ENCODE results near the gene APOBEC2.

The APOBEC2 gene

DNA sequence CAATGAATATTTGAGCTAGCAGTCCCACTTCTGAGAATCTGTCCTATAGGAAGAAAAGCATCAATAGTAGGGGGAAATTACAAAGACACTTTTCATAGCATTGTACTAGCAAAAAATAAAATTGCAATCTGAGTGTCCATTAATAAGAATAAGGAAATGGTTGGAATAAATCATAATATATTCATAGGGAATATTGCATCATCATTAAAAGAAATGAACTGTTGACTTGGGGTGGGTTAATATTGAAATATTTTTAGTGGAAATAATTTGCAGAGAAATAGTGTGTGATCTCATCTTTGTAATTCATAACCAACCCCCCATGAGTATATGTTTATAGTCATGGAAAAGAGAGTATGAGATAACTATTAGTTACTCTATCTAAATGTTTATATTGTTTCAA is 32.2 kb downstream of the APOBEC2 start:
- H3K9me2 ChIP-seq (replicated peaks; ENCODE audit: low read depth, low read length) = no peaks in the 10 kb centered on the region
- H3K27me3 ChIP-seq (ENCODE audit: insufficient read depth, low read length, poor library complexity, severe bottlenecking) = no peaks in the 10 kb centered on the region
- TF ChIP-seq, protein P1, sequence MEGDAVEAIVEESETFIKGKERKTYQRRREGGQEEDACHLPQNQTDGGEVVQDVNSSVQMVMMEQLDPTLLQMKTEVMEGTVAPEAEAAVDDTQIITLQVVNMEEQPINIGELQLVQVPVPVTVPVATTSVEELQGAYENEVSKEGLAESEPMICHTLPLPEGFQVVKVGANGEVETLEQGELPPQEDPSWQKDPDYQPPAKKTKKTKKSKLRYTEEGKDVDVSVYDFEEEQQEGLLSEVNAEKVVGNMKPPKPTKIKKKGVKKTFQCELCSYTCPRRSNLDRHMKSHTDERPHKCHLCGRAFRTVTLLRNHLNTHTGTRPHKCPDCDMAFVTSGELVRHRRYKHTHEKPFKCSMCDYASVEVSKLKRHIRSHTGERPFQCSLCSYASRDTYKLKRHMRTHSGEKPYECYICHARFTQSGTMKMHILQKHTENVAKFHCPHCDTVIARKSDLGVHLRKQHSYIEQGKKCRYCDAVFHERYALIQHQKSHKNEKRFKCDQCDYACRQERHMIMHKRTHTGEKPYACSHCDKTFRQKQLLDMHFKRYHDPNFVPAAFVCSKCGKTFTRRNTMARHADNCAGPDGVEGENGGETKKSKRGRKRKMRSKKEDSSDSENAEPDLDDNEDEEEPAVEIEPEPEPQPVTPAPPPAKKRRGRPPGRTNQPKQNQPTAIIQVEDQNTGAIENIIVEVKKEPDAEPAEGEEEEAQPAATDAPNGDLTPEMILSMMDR (conservative IDR thresholded peaks at IDR 0.05; ENCODE audit: low read length) = no peak
- no peak for TF ChIP-seq EZH2phosphoT487 (IDR thresholded peaks at IDR 0.05; ENCODE audit: borderline replicate concordance)
- no peak overlapping the region for H3K9ac ChIP-seq (ENCODE audit: low read depth, low read length, poor library complexity, severe bottlenecking)
- no peak overlapping the region for H3K4me3 ChIP-seq (ENCODE audit: low read length, poor library complexity, severe bottlenecking)
- H3K79me2 ChIP-seq (ENCODE audit: insufficient read depth, low read length) = peaks cover 75% of the 10 kb centered on the region
- peaks cover 56% of the 10 kb centered on the region for H4K20me1 ChIP-seq (ENCODE audit: insufficient read depth, low read length, poor library complexity, severe bottlenecking)
- H3K4me1 ChIP-seq (ENCODE audit: insufficient read depth, low read length, poor library complexity, severe bottlenecking) = peaks cover 24% of the 10 kb centered on the region
- no peaks in the 10 kb centered on the region for H3F3A ChIP-seq (ENCODE audit: low read depth)
- peaks cover 93% of the 10 kb centered on the region for H3K36me3 ChIP-seq (ENCODE audit: insufficient read depth, low read length)
- H2AFZ ChIP-seq (ENCODE audit: low read length) = no peak overlapping the region
- no peak overlapping the region for H3K4me2 ChIP-seq (ENCODE audit: low read depth, low read length, poor library complexity, severe bottlenecking)
- no peaks in the 10 kb centered on the region for H3K9me3 ChIP-seq (ENCODE audit: insufficient read depth, low read depth, low read length)

DNA sequence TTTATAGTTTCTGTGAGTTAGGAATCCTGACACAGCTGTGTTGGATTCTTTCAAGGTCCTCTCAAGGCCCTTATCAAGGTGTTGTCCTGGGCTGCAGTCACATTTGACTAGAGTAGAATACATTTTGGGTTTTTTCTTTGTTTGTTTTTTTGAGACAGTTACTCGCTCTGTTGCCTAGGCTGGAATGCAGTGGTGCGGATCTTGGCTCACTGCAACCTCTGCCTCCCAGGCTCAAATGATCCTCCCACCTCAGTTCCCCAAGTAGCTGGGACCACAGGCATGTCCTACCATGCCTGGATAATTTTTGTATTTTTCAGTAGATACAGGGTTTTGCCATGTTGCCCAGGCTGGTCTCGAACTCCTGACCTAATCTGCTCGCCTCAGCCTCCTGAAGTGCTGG is 35.4 kb downstream of the APOBEC2 start:
- H3K4me1 ChIP-seq (ENCODE audit: insufficient read depth, low read length, poor library complexity, severe bottlenecking) = no peaks in the 10 kb centered on the region
- no peaks in the 10 kb centered on the region for H3K9me3 ChIP-seq (ENCODE audit: insufficient read depth, low read depth, low read length)
- H3K4me2 ChIP-seq (ENCODE audit: low read depth, low read length, poor library complexity, severe bottlenecking) = no peak overlapping the region
- H3K36me3 ChIP-seq (ENCODE audit: insufficient read depth, low read length) = peaks cover 94% of the 10 kb centered on the region
- H3F3A ChIP-seq (ENCODE audit: low read depth) = peaks cover 4% of the 10 kb centered on the region; the same call in 1 of the 2 replicates
- peaks cover 42% of the 10 kb centered on the region for H3K79me2 ChIP-seq (ENCODE audit: insufficient read depth, low read length)
- TF ChIP-seq, protein P1 (conservative IDR thresholded peaks at IDR 0.05; ENCODE audit: low read length) = no peak
- no peak for TF ChIP-seq EZH2phosphoT487 (IDR thresholded peaks at IDR 0.05; ENCODE audit: borderline replicate concordance)
- no peak overlapping the region for H3K4me3 ChIP-seq (ENCODE audit: low read length, poor library complexity, severe bottlenecking)
- H2AFZ ChIP-seq (ENCODE audit: low read length) = no peak overlapping the region
- H3K27me3 ChIP-seq (ENCODE audit: insufficient read depth, low read length, poor library complexity, severe bottlenecking) = no peaks in the 10 kb centered on the region
- peaks cover 34% of the 10 kb centered on the region for H4K20me1 ChIP-seq (ENCODE audit: insufficient read depth, low read length, poor library complexity, severe bottlenecking)
- H3K9me2 ChIP-seq (replicated peaks; ENCODE audit: low read depth, low read length) = no peaks in the 10 kb centered on the region
- no peak overlapping the region for H3K9ac ChIP-seq (ENCODE audit: low read depth, low read length, poor library complexity, severe bottlenecking)

DNA sequence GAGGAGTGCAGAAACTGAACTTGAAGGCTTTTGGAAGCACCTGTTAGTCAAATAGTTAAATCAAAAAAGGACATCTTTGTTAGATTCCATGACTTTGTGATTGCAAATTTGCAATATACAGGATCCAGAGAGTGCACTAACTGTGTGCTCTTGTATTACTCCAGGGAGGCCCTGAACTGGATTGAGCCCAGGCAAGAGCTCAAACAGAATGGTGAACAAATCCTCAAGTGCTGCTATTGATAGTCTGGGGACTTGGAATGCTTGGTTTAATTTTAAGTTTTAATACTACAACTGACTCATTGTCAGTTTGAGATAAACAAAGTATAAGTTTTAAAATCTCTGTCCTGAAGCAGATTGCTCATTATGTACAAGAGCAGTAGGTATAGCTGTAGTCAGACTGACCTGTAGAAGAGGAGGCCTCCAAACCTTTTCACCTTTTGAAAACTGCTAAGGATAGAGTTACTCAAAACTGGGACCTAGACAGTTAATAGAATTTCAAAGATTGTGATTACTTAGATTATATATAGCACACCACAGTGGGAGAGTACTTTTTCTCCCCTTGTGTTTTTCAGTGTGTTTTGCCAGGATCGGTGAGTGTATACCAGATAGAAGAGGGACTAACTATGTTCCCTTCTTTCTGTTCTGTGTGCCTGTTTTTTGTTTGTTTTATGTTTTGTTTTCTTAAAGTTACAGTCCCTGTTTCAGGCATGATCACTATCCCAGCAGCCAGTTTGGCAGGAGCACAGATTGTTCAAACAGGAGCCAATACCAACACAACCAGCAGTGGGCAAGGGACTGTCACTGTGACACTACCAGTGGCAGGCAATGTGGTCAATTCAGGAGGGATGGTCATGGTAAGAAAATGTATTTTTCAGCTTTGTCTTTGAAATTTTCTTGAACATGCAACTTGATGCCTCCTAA is 38.1 kb downstream of the APOBEC2 start:
- Histone ChIP-seq H3K4me2 (ENCODE audit: low read depth, low read length, poor library complexity, severe bottlenecking) (no peak overlapping the region), H2AFZ (ENCODE audit: low read length) (no peak overlapping the region), H3K79me2 (ENCODE audit: insufficient read depth, low read length) (peaks cover 16% of the 10 kb centered on the region), H3K4me3 (ENCODE audit: low read length, poor library complexity, severe bottlenecking) (no peak overlapping the region), H3K9ac (ENCODE audit: low read depth, low read length, poor library complexity, severe bottlenecking) (no peak overlapping the region), H3K9me3 (ENCODE audit: insufficient read depth, low read depth, low read length) (no peaks in the 10 kb centered on the region), H3K36me3 (ENCODE audit: insufficient read depth, low read length) (peaks cover 95% of the 10 kb centered on the region), H3K27me3 (ENCODE audit: insufficient read depth, low read length, poor library complexity, severe bottlenecking) (no peaks in the 10 kb centered on the region), H3K9me2 (replicated peaks; ENCODE audit: low read depth, low read length) (no peaks in the 10 kb centered on the region), H3K4me1 (ENCODE audit: insufficient read depth, low read length, poor library complexity, severe bottlenecking) (no peaks in the 10 kb centered on the region), H3F3A (ENCODE audit: low read depth) (peaks cover 4% of the 10 kb centered on the region; the same call in 1 of the 2 replicates), H4K20me1 (ENCODE audit: insufficient read depth, low read length, poor library complexity, severe bottlenecking) (peaks cover 18% of the 10 kb centered on the region)
- no peak for TF ChIP-seq EZH2phosphoT487 (IDR thresholded peaks at IDR 0.05; ENCODE audit: borderline replicate concordance)
- TF ChIP-seq, protein P1 (conservative IDR thresholded peaks at IDR 0.05; ENCODE audit: low read length) = no peak

Measured in Loucy (cell line).